OCI-LY7 (cell line): ENCODE results near the gene MLLT3.

Experiments
- CTCF ChIP-seq: fragments of 200-600 bp; sonication (generic); conservative IDR thresholded peaks from 2 replicates; pipeline ENCODE4 v1.5.1; 2014; ENCODE audit warnings: mild to moderate bottlenecking, antibody characterized with exemption, low read length, moderate library complexity, mixed read lengths
- EZH2phosphoT487 ChIP-seq: fragments of 200-600 bp; sonication (generic); IDR thresholded peaks from 2 replicates; pipeline ENCODE4 v1.6.1; 2018; ENCODE audit warnings: low read depth, borderline replicate concordance, mild to moderate bottlenecking, mixed run types, antibody characterized with exemption, low read length, moderate library complexity, mixed read lengths

GRCh38 chr9:20319641-20320337 is 302.5 kb downstream of the MLLT3 start:
- TF ChIP-seq CTCF (no peak), EZH2phosphoT487 (no peak)
